Osteoblast (primary cell): ENCODE results near the gene KCNA2. TPM values are rescaled to one million over a fixed set of nuclear protein-coding genes. Genes with fewer than 3 reads are reported as not detected.

Source experiments
- DNase-seq: peaks from one replicate; pipeline ENCODE4 v3.0.0; 2011; ENCODE audit warnings: low spot score, mixed read lengths; ENCODE audit not compliant: insufficient read length; ENCODE audit errors: missing footprints
- H2AFZ ChIP-seq: 2 replicates; pipeline ENCODE4 v1.6.0; 2011; ENCODE audit warnings: mild to moderate bottlenecking, low read length
- H3K27ac ChIP-seq: 2 replicates; pipeline ENCODE4 v1.5.1; 2011; ENCODE audit warnings: mild to moderate bottlenecking, low read depth, low read length, moderate library complexity
- H3K27me3 ChIP-seq: 2 replicates; pipeline ENCODE4 v1.6.0; 2012; ENCODE audit warnings: mild to moderate bottlenecking, control low read depth, inconsistent platforms, low read length, moderate library complexity; ENCODE audit not compliant: insufficient read depth
- H3K36me3 ChIP-seq: 2 replicates; pipeline ENCODE4 v1.5.1; 2011; ENCODE audit warnings: mild to moderate bottlenecking, low read length, control low read depth, moderate library complexity; ENCODE audit not compliant: insufficient read depth
- H3K4me1 ChIP-seq: 2 replicates; pipeline ENCODE4 v1.5.1; 2011; ENCODE audit warnings: mild to moderate bottlenecking, low read length, control low read depth, moderate library complexity; ENCODE audit not compliant: insufficient read depth
- H3K4me2 ChIP-seq: 2 replicates; pipeline ENCODE4 v1.6.0; 2011; ENCODE audit warnings: mild to moderate bottlenecking, low read length; ENCODE audit not compliant: insufficient read depth
- H3K4me3 ChIP-seq: fragments of 200-600 bp; sonication (generic); 3 replicates; pipeline ENCODE4 v1.5.1; 2012; ENCODE audit warnings: mild to moderate bottlenecking, low read length, inconsistent platforms; ENCODE audit not compliant: insufficient read depth
- H3K79me2 ChIP-seq: 2 replicates; pipeline ENCODE4 v1.6.0; 2012; ENCODE audit warnings: mild to moderate bottlenecking, low read length, control low read depth, inconsistent platforms; ENCODE audit not compliant: insufficient read depth
- H3K9me3 ChIP-seq: 2 replicates; pipeline ENCODE4 v1.5.1; 2011; ENCODE audit warnings: low read depth, low read length, control low read depth
- H4K20me1 ChIP-seq: 2 replicates; pipeline ENCODE4 v1.6.0; 2012; ENCODE audit warnings: mild to moderate bottlenecking, low read length, control low read depth; ENCODE audit not compliant: insufficient read depth
- total RNA-seq: library from RNA; depleted of rRNA; stranded (reverse); fragments of >200 nt; gene quantifications from 2 replicates; pipeline ENCODE4 v1.2.3, GENCODE V29; 2012
- TF ChIP-seq, protein P1 (sequence below): IDR thresholded peaks from 2 replicates; pipeline ENCODE4 v1.5.1; 2011; ENCODE audit warnings: mild to moderate bottlenecking, low read depth, low read length, moderate library complexity; ENCODE audit errors: extremely low read depth

KCNA2 gene
- total RNA-seq, 1 donor = not detected

GRCh38 chr1:110583505-110583904, 22.7 kb downstream of the KCNA2 start:
- no peak for DNase-seq
- Histone ChIP-seq H4K20me1 (no peaks in the 10 kb centered on the region), H2AFZ (no peak overlapping the region), H3K9me3 (no peaks in the 10 kb centered on the region), H3K4me1 (no peaks in the 10 kb centered on the region), H3K79me2 (no peaks in the 10 kb centered on the region), H3K27me3 (no peaks in the 10 kb centered on the region), H3K4me2 (no peak overlapping the region), H3K36me3 (no peaks in the 10 kb centered on the region), H3K4me3 (no peak overlapping the region), H3K27ac (no peak overlapping the region)
- TF ChIP-seq, protein P1, sequence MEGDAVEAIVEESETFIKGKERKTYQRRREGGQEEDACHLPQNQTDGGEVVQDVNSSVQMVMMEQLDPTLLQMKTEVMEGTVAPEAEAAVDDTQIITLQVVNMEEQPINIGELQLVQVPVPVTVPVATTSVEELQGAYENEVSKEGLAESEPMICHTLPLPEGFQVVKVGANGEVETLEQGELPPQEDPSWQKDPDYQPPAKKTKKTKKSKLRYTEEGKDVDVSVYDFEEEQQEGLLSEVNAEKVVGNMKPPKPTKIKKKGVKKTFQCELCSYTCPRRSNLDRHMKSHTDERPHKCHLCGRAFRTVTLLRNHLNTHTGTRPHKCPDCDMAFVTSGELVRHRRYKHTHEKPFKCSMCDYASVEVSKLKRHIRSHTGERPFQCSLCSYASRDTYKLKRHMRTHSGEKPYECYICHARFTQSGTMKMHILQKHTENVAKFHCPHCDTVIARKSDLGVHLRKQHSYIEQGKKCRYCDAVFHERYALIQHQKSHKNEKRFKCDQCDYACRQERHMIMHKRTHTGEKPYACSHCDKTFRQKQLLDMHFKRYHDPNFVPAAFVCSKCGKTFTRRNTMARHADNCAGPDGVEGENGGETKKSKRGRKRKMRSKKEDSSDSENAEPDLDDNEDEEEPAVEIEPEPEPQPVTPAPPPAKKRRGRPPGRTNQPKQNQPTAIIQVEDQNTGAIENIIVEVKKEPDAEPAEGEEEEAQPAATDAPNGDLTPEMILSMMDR = no peak

DNA sequence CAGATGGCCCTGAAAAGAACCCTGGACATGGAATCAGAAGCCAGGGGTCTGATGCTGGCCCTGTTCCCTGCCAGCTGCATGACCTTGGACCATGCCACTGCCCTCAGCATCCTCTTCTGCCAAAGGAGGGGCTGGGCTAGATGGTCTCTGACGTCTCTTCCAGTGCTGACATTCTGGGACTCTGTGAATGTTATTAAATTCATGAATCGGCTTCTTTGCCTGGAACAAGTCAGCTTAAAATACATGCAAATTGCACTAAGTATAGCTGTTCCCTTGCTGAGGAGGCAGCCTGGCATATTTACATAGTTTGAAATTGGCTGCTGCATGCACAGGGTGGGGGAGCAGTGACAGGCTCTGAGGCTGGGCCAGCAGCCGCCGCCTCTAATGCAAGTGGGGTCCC, 23.8 kb downstream of the KCNA2 start:
- Histone ChIP-seq H4K20me1 (no peaks in the 10 kb centered on the region), H2AFZ (no peak overlapping the region), H3K4me2 (no peak overlapping the region), H3K9me3 (no peaks in the 10 kb centered on the region), H3K4me3 (no peak overlapping the region), H3K27ac (no peak overlapping the region), H3K79me2 (no peaks in the 10 kb centered on the region), H3K36me3 (no peaks in the 10 kb centered on the region), H3K4me1 (no peaks in the 10 kb centered on the region), H3K27me3 (no peaks in the 10 kb centered on the region)
- TF ChIP-seq, protein P1 = no peak
- no peak for DNase-seq

GRCh38 chr1:110581682-110582145, 24.4 kb downstream of the KCNA2 start:
- no peak overlapping the region for H3K4me3 ChIP-seq

GRCh38 chr1:110580244-110580643, 25.9 kb downstream of the KCNA2 start:
- no peaks in the 10 kb centered on the region for H3K36me3 ChIP-seq
- H3K79me2 ChIP-seq = no peaks in the 10 kb centered on the region
- no peak overlapping the region for H2AFZ ChIP-seq
- H3K9me3 ChIP-seq = no peaks in the 10 kb centered on the region
- H3K4me3 ChIP-seq = no peak overlapping the region
- TF ChIP-seq, protein P1 = no peak
- no peak for DNase-seq
- no peaks in the 10 kb centered on the region for H3K4me1 ChIP-seq
- H3K27me3 ChIP-seq = no peaks in the 10 kb centered on the region
- no peaks in the 10 kb centered on the region for H4K20me1 ChIP-seq
- H3K27ac ChIP-seq = no peak overlapping the region
- H3K4me2 ChIP-seq = no peak overlapping the region

More at GRCh38 chr1:110581682-110582145, 24.4 kb downstream of the KCNA2 start:
- Histone ChIP-seq H4K20me1 (no peaks in the 10 kb centered on the region), H3K27ac (no peak overlapping the region), H3K27me3 (no peaks in the 10 kb centered on the region), H2AFZ (no peak overlapping the region), H3K9me3 (no peaks in the 10 kb centered on the region), H3K79me2 (no peaks in the 10 kb centered on the region), H3K4me2 (no peak overlapping the region), H3K36me3 (no peaks in the 10 kb centered on the region), H3K4me1 (no peaks in the 10 kb centered on the region)
- no peak for DNase-seq
- TF ChIP-seq, protein P1 = no peak
